ENCODE measurements around the gene ACTA2. TPM values are rescaled to one million over a fixed set of nuclear protein-coding genes. Genes with fewer than 3 reads are reported as not detected.

Gene ACTA2
- total and polyA plus RNA-seq, 2 donors (not counting 1 experiment from before 2014, with no cell fraction given) = 1.8 to 3.7 TPM

DNA sequence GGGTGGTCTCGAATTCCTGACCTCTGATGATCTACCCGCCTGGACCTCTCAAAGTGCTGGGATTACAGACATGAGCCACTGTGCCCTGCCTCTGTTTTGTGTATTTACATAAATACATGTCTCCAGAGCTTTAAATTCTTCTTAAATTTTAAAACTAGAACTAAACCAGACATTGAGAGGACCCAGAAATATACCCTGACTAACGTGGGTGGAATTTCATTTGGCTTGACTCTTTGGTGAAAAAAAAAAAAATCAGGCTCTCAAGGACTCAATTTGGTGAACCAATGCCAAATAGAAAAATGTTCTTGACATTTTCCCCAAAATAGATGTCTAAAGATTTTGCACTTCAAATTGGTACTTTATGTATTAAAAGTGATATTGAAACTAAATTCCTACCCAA is 21.4 kb upstream of the ACTA2 start:
- H3K4me3 ChIP-seq (ENCODE audit: control extremely low read depth in 1 of 5, extremely low read depth in 1 of 5, insufficient read depth in 1 of 5, low read depth in 2 of 5, low read length in 4 of 5) = no peak overlapping the region
- H2AFZ ChIP-seq (ENCODE audit: insufficient read depth, low read depth, low read length, poor library complexity, severe bottlenecking) = peak overlapping the region; percentile 77
- no peak for TF ChIP-seq EZH2 (IDR thresholded peaks at IDR 0.05; ENCODE audit: borderline replicate concordance, insufficient read depth, low read depth, low read length, poor library complexity, severe bottlenecking)
- TF ChIP-seq, protein P1, sequence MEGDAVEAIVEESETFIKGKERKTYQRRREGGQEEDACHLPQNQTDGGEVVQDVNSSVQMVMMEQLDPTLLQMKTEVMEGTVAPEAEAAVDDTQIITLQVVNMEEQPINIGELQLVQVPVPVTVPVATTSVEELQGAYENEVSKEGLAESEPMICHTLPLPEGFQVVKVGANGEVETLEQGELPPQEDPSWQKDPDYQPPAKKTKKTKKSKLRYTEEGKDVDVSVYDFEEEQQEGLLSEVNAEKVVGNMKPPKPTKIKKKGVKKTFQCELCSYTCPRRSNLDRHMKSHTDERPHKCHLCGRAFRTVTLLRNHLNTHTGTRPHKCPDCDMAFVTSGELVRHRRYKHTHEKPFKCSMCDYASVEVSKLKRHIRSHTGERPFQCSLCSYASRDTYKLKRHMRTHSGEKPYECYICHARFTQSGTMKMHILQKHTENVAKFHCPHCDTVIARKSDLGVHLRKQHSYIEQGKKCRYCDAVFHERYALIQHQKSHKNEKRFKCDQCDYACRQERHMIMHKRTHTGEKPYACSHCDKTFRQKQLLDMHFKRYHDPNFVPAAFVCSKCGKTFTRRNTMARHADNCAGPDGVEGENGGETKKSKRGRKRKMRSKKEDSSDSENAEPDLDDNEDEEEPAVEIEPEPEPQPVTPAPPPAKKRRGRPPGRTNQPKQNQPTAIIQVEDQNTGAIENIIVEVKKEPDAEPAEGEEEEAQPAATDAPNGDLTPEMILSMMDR (IDR thresholded peaks at IDR 0.05) = no peak
- H3K4me2 ChIP-seq (replicated peaks; ENCODE audit: low read depth, low read length, poor library complexity, severe bottlenecking) = no peak overlapping the region
- ChIA-PET POLR2A (no interaction called here), CTCF (interaction anchor here (1.1 to 2.1 kb wide), 2 partner anchors 13 to 139 kb away, joined by 6 to 8 read pairs; no protein-coding TSS in a partner anchor)
- no peaks in the 10 kb centered on the region for H3K9me3 ChIP-seq (ENCODE audit: control extremely low read depth in 1 of 3, control insufficient read depth in 2 of 3, insufficient read depth in 1 of 3, low read length in 2 of 3)
- H3K27ac Mint-ChIP-seq = no peak overlapping the region
- DNase-seq (no peak), ATAC-seq (ENCODE audit: low read depth) (no peak)
- no peak overlapping the region for H3K9ac ChIP-seq (ENCODE audit: low read length)
- whole genome bisulfite sequencing (ENCODE audit: insufficient coverage) = no CpG with 5 or more reads among the region's 3 CpGs
- no peaks in the 10 kb centered on the region for H4K20me1 ChIP-seq (ENCODE audit: control insufficient read depth, insufficient read depth, low read length, poor library complexity, severe bottlenecking)
- no peaks in the 10 kb centered on the region for H3K36me3 ChIP-seq (replicated peaks in 1 of 2; ENCODE audit: control extremely low read depth in 1 of 2, control insufficient read depth in 1 of 2, extremely low read depth in 1 of 2, insufficient read depth in 2 of 2, low read length in 1 of 2)
- no peaks in the 10 kb centered on the region for H3K27me3 ChIP-seq (replicated peaks in 1 of 4; ENCODE audit: control extremely low read depth in 1 of 4, control insufficient read depth in 3 of 4, insufficient read depth in 4 of 4, low read length in 3 of 4)
- no peaks in the 10 kb centered on the region for H3K9me3 Mint-ChIP-seq (ENCODE audit: insufficient read depth)
- H3K4me1 Mint-ChIP-seq = peaks cover 14% of the 10 kb centered on the region
- intact Hi-C loops (cut with micrococcal nuclease) = loop anchor here (2.0 kb wide), 1 partner anchor 15 kb away; no protein-coding TSS in a partner anchor
- peaks cover 8 to 9% of the 10 kb centered on the region in 2 donors for H3K4me1 ChIP-seq (ENCODE audit: control insufficient read depth in 2 of 2, insufficient read depth in 2 of 2, low read length in 2 of 2)
- no peaks in the 10 kb centered on the region for H3K27me3 Mint-ChIP-seq
- H3K79me2 ChIP-seq (ENCODE audit: control insufficient read depth, insufficient read depth, low read length) = no peaks in the 10 kb centered on the region
- H3K4me3 Mint-ChIP-seq = no peak overlapping the region
- no peak overlapping the region for H3K27ac ChIP-seq (ENCODE audit: low read length in 2 of 2)

DNA sequence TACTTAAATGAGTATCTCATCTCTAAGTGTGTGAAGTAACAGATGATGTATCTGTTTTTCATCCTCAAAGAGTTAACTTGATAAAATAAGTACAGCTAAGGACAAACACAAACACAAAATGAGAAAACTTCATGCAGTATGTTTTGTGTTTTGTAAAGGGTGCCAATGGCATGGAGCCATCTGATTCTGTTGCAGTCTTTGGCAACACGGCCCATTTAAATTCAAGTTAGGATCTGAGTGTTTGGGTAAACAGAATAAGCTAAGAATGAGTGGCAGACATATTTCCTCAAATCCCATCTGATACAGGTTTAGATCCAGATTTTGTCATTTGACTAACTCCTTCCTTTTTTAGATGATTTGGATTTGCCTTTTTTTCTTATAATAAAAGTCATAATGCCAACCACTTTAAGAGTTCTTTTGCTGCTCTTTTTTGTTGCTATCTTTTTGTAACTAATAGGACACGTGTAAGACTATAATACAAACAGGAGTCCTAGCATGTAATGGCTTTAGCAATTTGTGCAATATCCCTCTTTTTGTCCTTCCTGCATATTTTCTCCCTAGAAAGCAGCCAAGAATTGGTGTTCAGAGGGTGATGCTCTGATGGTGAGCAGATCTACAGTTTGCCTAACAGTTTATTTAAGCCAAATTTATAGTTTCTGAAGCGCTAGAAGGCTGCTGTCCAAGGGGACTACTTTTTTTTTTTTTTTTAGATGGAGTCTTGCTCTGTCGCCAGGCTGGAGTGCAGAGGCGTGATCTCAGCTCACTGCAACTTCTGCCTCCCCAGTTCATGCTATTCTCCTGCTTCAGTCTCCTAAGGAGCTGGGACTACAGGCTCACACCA is 18.9 kb upstream of the ACTA2 start:
- CTCF ChIA-PET = interaction anchor here (1.1 to 1.5 kb wide), 3 partner anchors 19 to 38 kb away, joined by 3 to 5 read pairs (median 4); partner anchors contain the start of gene FAS
- H3K27ac Mint-ChIP-seq = no peak overlapping the region
- no CpG with 5 or more reads among the region's 5 CpGs for WGBS (ENCODE audit: insufficient coverage)

More for the DNA sequence above, 18.9 kb upstream of the ACTA2 start:
- Histone ChIP-seq H3K4me2 (replicated peaks; ENCODE audit: low read depth, low read length, poor library complexity, severe bottlenecking) (no peak overlapping the region), H2AFZ (ENCODE audit: insufficient read depth, low read depth, low read length, poor library complexity, severe bottlenecking) (no peak overlapping the region), H3K27ac (ENCODE audit: low read length in 2 of 2) (no peak overlapping the region), H3K9ac (ENCODE audit: low read length) (no peak overlapping the region), H3K36me3 (replicated peaks in 1 of 2; ENCODE audit: control extremely low read depth in 1 of 2, control insufficient read depth in 1 of 2, extremely low read depth in 1 of 2, insufficient read depth in 2 of 2, low read length in 1 of 2) (no peaks in the 10 kb centered on the region), H3K9me3 (ENCODE audit: control extremely low read depth in 1 of 3, control insufficient read depth in 2 of 3, insufficient read depth in 1 of 3, low read length in 2 of 3) (no peaks in the 10 kb centered on the region), H3K4me1 (ENCODE audit: control insufficient read depth in 2 of 2, insufficient read depth in 2 of 2, low read length in 2 of 2) (peaks cover 8 to 9% of the 10 kb centered on the region in 2 donors), H3K4me3 (ENCODE audit: control extremely low read depth in 1 of 5, extremely low read depth in 1 of 5, insufficient read depth in 1 of 5, low read depth in 2 of 5, low read length in 4 of 5) (no peak overlapping the region), H3K79me2 (ENCODE audit: control insufficient read depth, insufficient read depth, low read length) (no peaks in the 10 kb centered on the region), H3K27me3 (replicated peaks in 1 of 4; ENCODE audit: control extremely low read depth in 1 of 4, control insufficient read depth in 3 of 4, insufficient read depth in 4 of 4, low read length in 3 of 4) (no peaks in the 10 kb centered on the region), H4K20me1 (ENCODE audit: control insufficient read depth, insufficient read depth, low read length, poor library complexity, severe bottlenecking) (no peaks in the 10 kb centered on the region)
- TF ChIP-seq EZH2 (IDR thresholded peaks at IDR 0.05; ENCODE audit: borderline replicate concordance, insufficient read depth, low read depth, low read length, poor library complexity, severe bottlenecking) = no peak
- TF ChIP-seq, protein P1 (IDR thresholded peaks at IDR 0.05) = no peak
- POLR2A ChIA-PET = interaction anchor here (0.6 kb wide), 1 partner anchor 19 kb away, joined by 3 read pairs; no protein-coding TSS in a partner anchor
- intact Hi-C loops (cut with micrococcal nuclease) = no loop called here
- H3K4me1 Mint-ChIP-seq = peaks cover 14% of the 10 kb centered on the region
- ATAC-seq (ENCODE audit: low read depth) (no peak), DNase-seq (no peak)
- no peaks in the 10 kb centered on the region for H3K27me3 Mint-ChIP-seq
- H3K4me3 Mint-ChIP-seq = no peak overlapping the region
- no peaks in the 10 kb centered on the region for H3K9me3 Mint-ChIP-seq (ENCODE audit: insufficient read depth)
